K562 (cell line): ENCODE data around the gene RREB1. TPM values are rescaled to one million over a fixed set of nuclear protein-coding genes. Genes with fewer than 3 reads are reported as not detected.

ENCODE experiments used
- CREB1 ChIP-seq, 2 experiments: sonication (generic) in 1 of 2; formaldehyde crosslinking in 1 of 2; IDR thresholded peaks; 2 replicates each; pipeline versions ENCODE4 v1.6.1 to v1.8.0; 2012 to 2022; ENCODE audit warnings: inconsistent platforms in 1 of 2, mild to moderate bottlenecking in 1 of 2, missing genetic modification reagents in 1 of 2, moderate library complexity in 1 of 2
- DPF2 ChIP-seq: fragments of 450-650 bp; IDR thresholded peaks from 2 replicates; pipeline ENCODE4 v1.6.1; 2016
- ELF1 ChIP-seq: fragments of 200-800 bp; sonication (Bioruptor generic); IDR thresholded peaks from 2 replicates; pipeline ENCODE4 v1.6.1; 2016; ENCODE audit warnings: missing genetic modification characterization, missing compliant biosample characterization
- HNRNPK ChIP-seq: fragments of 200-400 bp; formaldehyde crosslinking; IDR thresholded peaks from one replicate; pipeline ENCODE4 v1.6.1; 2018; ENCODE audit warnings: mild to moderate bottlenecking, low read depth, low read length; ENCODE audit not compliant: poor library complexity, severe bottlenecking
- KLF10 ChIP-seq: fragments of 250-450 bp; sonication (Bioruptor Pico); IDR thresholded peaks from 2 replicates; pipeline ENCODE4 v1.6.1; 2021; ENCODE audit warnings: matching md5 sums
- MAZ ChIP-seq, 2 experiments: fragments of 450-650 bp in 1 of 2; sonication (generic) in 1 of 2; formaldehyde crosslinking; IDR thresholded peaks in 1 of 2; conservative IDR thresholded peaks in 1 of 2; 2 replicates each; pipeline versions ENCODE4 v1.4.0 to v1.5.0; 2020; ENCODE audit warnings: mild to moderate bottlenecking in 1 of 2, missing genetic modification reagents in 1 of 2
- POLR2AphosphoS5 ChIP-seq: IDR thresholded peaks from 2 replicates; pipeline ENCODE4 v1.6.1; 2011; ENCODE audit warnings: mild to moderate bottlenecking, low read depth, low read length, moderate library complexity; ENCODE audit not compliant: control insufficient read depth, insufficient read depth
- SAFB2 ChIP-seq: fragments of 200-400 bp; formaldehyde crosslinking; IDR thresholded peaks from 2 replicates; pipeline ENCODE4 v1.6.1; 2018; ENCODE audit warnings: borderline replicate concordance, low read length, low read depth, moderate library complexity; ENCODE audit not compliant: severe bottlenecking
- SP2 ChIP-seq: IDR thresholded peaks from 2 replicates; pipeline ENCODE4 v1.6.1; 2011; ENCODE audit warnings: mild to moderate bottlenecking, low read depth, low read length, moderate library complexity; ENCODE audit not compliant: poor library complexity, severe bottlenecking; ENCODE audit errors: extremely low read depth
- SUPT5H ChIP-seq: fragments of 450-650 bp; IDR thresholded peaks from 2 replicates; pipeline ENCODE4 v1.6.1; 2016
- TCF7 ChIP-seq: sonication (generic); IDR thresholded peaks from 2 replicates; pipeline ENCODE4 v1.6.1; 2016; ENCODE audit warnings: antibody characterized with exemption, borderline replicate concordance
- TEAD2 ChIP-seq: fragments of 450-650 bp; IDR thresholded peaks from 2 replicates; pipeline ENCODE4 v1.6.1; 2016; ENCODE audit warnings: missing genetic modification characterization, control low read depth, missing compliant biosample characterization
- ZNF133 ChIP-seq: fragments of 250-450 bp; sonication (Bioruptor Pico); IDR thresholded peaks from 2 replicates; pipeline ENCODE4 v1.4.0; 2020; ENCODE audit warnings: mild to moderate bottlenecking
- ZNF143 ChIP-seq: sonication (generic); formaldehyde crosslinking; IDR thresholded peaks from 2 replicates; pipeline ENCODE4 v1.9.0; 2022; ENCODE audit warnings: mild to moderate bottlenecking, missing genetic modification reagents
- ZNF175 ChIP-seq: fragments of 200-800 bp; sonication (Bioruptor generic); IDR thresholded peaks from 2 replicates; pipeline ENCODE4 v1.6.1; 2016; ENCODE audit warnings: low read depth, mild to moderate bottlenecking, missing genetic modification characterization, missing compliant biosample characterization
- ZNF408 ChIP-seq: fragments of 250-450 bp; sonication (Bioruptor Pico); IDR thresholded peaks from 2 replicates; pipeline ENCODE4 v1.4.0; 2020; ENCODE audit warnings: low read depth, mild to moderate bottlenecking, moderate library complexity
- polyA plus RNA-seq, 8 experiments: library from polyadenylated mRNA; depleted of rRNA in 4 of 8; stranded (reverse) in 5 of 8; unstranded in 3 of 8; fragments of >200 nt; fragmentation: Nextera tagmentation in 2 of 8; fragmentation: Illumina TruSeq in 1 of 8; extraction: Ambion mirVana in 2 of 8; extraction: Trizol in 1 of 8; gene quantifications; 2 replicates each; pipeline versions ENCODE4 v1.2.1 to v1.2.3, GENCODE V29; 2011 to 2014; ENCODE audit warnings: inconsistent platforms in 1 of 8, missing spikeins in 1 of 8
- total RNA-seq, 7 experiments: library from RNA; depleted of rRNA in 6 of 7; stranded (reverse); fragments of >200 nt in 6 of 7; fragmentation: Illumina TruSeq in 2 of 7; extraction: Trizol in 2 of 7; gene quantifications; 2 replicates each; pipeline versions ENCODE4 v1.2.1 to v1.2.3, GENCODE V29; 2011 to 2021; ENCODE audit warnings: low replicate concordance in 1 of 7
- TF ChIP-seq, protein P1 (sequence below): IDR thresholded peaks from 2 replicates; pipeline ENCODE4 v1.6.1; 2014; ENCODE audit warnings: antibody characterized with exemption
- TF ChIP-seq, protein P2 (sequence below), 2 experiments: fragments of 450-650 bp; conservative IDR thresholded peaks; 2 replicates each; pipeline ENCODE4 v1.6.1; 2017; ENCODE audit warnings: mild to moderate bottlenecking in 2 of 2, moderate library complexity in 2 of 2
- TF ChIP-seq, protein P3 (sequence below): fragments of 250-450 bp; sonication (Bioruptor Pico); IDR thresholded peaks from 2 replicates; pipeline ENCODE4 v1.5.1; 2021; ENCODE audit warnings: mild to moderate bottlenecking
- TF ChIP-seq, protein P4 (sequence below): fragments of 450-650 bp; IDR thresholded peaks from one replicate; pipeline ENCODE4 v1.6.1; 2018; ENCODE audit warnings: mild to moderate bottlenecking, moderate library complexity; ENCODE audit not compliant: partially characterized antibody

Gene RREB1
- total and polyA plus RNA-seq, 9 of the 15 experiments (the other 6 are each of a cell fraction or from before 2014, with no cell fraction given) = 3.3 to 64.2 (median 19.3) TPM

DNA sequence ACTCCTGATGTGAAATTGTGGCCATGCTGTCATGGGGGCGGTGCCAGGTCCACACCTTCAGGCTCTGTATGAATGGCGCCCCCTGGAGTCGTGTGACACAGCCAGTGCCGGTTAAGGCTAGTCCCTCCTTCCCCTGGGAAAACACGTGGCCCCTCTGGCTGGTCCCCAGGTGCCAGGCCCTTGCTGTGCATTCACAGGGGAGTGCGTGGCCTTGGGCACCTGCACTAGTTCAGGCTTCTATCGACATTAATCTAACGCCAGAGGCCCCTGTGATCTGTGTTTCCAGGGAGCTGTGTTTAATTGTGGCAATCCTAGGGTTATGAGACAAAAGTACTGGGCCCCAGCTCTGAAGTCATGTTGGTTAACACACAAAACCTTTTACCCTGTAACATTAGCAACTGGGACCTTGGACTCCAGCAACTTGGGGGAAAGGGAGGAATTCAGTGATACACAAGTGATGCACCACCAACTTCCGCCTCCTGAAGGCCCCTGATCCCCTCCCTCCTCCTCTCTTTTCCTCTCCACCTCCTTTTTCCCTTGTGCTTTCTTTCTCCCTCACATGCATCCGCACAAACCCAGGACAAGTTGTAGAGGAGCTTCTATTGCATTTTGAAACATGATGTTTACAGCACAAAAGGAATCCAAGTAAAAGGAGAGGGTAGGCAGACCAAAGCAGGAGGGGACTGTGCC lies 131.3 kb downstream of the RREB1 start (continued):
- TF ChIP-seq SAFB2 (no peak), TCF7 (no peak), KLF10 (CRISPR knock-in tag) (no peak), DPF2 (no peak), MAZ (CRISPR knock-in tag; conservative IDR thresholded peaks at IDR 0.05 in 1 of 2, IDR thresholded peaks at IDR 0.05 in 1 of 2) (peak in 1 of 2 experiments; percentile 70; a peak in 1 of 4 replicates), TEAD2 (tag) (no peak), ZNF175 (CRISPR knock-in tag) (no peak), ZNF143 (CRISPR knock-in tag) (no peak; the same call in 1 of the 2 replicates), ZNF133 (CRISPR knock-in tag) (no peak), ELF1 (tag) (no peak), ZNF408 (CRISPR knock-in tag) (no peak), SUPT5H (no peak), CREB1 (IDR thresholded peaks at IDR 0.05) (peak; percentile 36; the same call in 1 of the 2 replicates), CREB1 (CRISPR knock-in tag; IDR thresholded peaks at IDR 0.05) (peak; percentile 62), SP2 (no peak), POLR2AphosphoS5 (no peak; the same call in 1 of the 2 replicates), HNRNPK (no peak)
- TF ChIP-seq, protein P1, sequence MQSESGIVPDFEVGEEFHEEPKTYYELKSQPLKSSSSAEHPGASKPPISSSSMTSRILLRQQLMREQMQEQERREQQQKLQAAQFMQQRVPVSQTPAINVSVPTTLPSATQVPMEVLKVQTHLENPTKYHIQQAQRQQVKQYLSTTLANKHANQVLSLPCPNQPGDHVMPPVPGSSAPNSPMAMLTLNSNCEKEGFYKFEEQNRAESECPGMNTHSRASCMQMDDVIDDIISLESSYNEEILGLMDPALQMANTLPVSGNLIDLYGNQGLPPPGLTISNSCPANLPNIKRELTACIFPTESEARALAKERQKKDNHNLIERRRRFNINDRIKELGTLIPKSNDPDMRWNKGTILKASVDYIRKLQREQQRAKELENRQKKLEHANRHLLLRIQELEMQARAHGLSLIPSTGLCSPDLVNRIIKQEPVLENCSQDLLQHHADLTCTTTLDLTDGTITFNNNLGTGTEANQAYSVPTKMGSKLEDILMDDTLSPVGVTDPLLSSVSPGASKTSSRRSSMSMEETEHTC = peak; percentile 70
- TF ChIP-seq, protein P2, sequence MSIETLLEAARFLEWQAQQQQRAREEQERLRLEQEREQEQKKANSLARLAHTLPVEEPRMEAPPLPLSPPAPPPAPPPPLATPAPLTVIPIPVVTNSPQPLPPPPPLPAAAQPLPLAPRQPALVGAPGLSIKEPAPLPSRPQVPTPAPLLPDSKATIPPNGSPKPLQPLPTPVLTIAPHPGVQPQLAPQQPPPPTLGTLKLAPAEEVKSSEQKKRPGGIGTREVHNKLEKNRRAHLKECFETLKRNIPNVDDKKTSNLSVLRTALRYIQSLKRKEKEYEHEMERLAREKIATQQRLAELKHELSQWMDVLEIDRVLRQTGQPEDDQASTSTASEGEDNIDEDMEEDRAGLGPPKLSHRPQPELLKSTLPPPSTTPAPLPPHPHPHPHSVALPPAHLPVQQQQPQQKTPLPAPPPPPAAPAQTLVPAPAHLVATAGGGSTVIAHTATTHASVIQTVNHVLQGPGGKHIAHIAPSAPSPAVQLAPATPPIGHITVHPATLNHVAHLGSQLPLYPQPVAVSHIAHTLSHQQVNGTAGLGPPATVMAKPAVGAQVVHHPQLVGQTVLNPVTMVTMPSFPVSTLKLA (conservative IDR thresholded peaks at IDR 0.05) = peak; percentile 89 to 91
- TF ChIP-seq, protein P3, sequence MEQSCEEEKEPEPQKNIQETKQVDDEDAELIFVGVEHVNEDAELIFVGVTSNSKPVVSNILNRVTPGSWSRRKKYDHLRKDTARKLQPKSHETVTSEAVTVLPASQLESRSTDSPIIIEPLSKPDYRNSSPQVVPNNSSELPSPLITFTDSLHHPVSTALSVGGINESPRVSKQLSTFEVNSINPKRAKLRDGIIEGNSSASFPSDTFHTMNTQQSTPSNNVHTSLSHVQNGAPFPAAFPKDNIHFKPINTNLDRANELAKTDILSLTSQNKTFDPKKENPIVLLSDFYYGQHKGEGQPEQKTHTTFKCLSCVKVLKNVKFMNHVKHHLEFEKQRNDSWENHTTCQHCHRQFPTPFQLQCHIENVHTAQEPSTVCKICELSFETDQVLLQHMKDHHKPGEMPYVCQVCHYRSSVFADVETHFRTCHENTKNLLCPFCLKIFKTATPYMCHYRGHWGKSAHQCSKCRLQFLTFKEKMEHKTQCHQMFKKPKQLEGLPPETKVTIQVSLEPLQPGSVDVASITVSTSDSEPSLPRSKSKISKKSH (CRISPR knock-in tag) = no peak
- TF ChIP-seq, protein P4, sequence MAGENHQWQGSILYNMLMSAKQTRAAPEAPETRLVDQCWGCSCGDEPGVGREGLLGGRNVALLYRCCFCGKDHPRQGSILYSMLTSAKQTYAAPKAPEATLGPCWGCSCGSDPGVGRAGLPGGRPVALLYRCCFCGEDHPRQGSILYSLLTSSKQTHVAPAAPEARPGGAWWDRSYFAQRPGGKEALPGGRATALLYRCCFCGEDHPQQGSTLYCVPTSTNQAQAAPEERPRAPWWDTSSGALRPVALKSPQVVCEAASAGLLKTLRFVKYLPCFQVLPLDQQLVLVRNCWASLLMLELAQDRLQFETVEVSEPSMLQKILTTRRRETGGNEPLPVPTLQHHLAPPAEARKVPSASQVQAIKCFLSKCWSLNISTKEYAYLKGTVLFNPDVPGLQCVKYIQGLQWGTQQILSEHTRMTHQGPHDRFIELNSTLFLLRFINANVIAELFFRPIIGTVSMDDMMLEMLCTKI = no peak
